ENCODE results near the gene DAB1.

- TF ChIP-seq IRF3 (IDR thresholded peaks at IDR 0.05): no peak
- no peak for TF ChIP-seq HDAC2 (IDR thresholded peaks at IDR 0.05)
- no peak for TF ChIP-seq CHD2 (IDR thresholded peaks at IDR 0.05; ENCODE audit: borderline replicate concordance, low read depth, low read length)
- TF ChIP-seq SIN3A (IDR thresholded peaks at IDR 0.05; ENCODE audit: low read depth, low read length): no peak
Observed at GRCh38 chr1:57017200-57017599, 406.7 kb downstream of the DAB1 start.
